HCT116 (cell line): ENCODE measurements around the gene C12orf54. TPM values are rescaled to one million over a fixed set of nuclear protein-coding genes. Genes with fewer than 3 reads are reported as not detected.
"Not testable (repeated sequence)": the region's sequence is repeated elsewhere in the genome, so short reads cannot be mapped to it uniquely, and the experiment has no call there.

Experiments used
- ATAC-seq: fragments of 200-7000 bp; cut with Tn5 transposase; 2 replicates; pipeline ENCODE4 v1.9.1; 2020; ENCODE audit warnings: mild to moderate bottlenecking, moderate library complexity
- BruUV-seq: library from RNA; stranded (reverse); fragments of 400-500 nt; replicated peaks from 2 replicates; lab custom pipeline; 2021; lab: Mats Ljungman, UMichigan
- CTCF ChIA-PET: fragments of 300-600 bp; sonication (Branson Sonifier 250); formaldehyde crosslinking; loops from one replicate; lab custom pipeline; 2021; ENCODE audit warnings: antibody characterized with exemption; lab: Charles Lee
- POLR2A ChIA-PET: fragments of 300-600, 350-600 bp; sonication (Branson Sonifier 250); formaldehyde crosslinking; loops from one replicate; lab custom pipeline; 2021; ENCODE audit warnings: antibody characterized with exemption; lab: Charles Lee
- RAD21 ChIA-PET, 2 experiments: fragments of 300-600 bp; sonication (Branson Sonifier 250); formaldehyde crosslinking; loops; one replicate each; lab custom pipeline; 2023; ENCODE audit warnings: low total read pairs in 2 of 2; ENCODE audit not compliant: uncharacterized antibody in 2 of 2, unreplicated experiment in 2 of 2, low non-redundant PET in 1 of 2; lab: Charles Lee
- DNase-seq: peaks from one replicate; pipeline ENCODE4 v3.0.0-alpha.2; 2010; ENCODE audit warnings: low read depth, low spot score
- H2AFZ ChIP-seq: fragments of 200-600 bp; shearing (Covaris generic), sonication (generic); 2 replicates; pipeline ENCODE4 v1.6.1; 2017; ENCODE audit warnings: low read depth, mixed run types, mixed read lengths, antibody characterized with exemption, low read length; ENCODE audit not compliant: poor library complexity, severe bottlenecking
- H3K27ac ChIP-seq: 2 replicates; pipeline ENCODE4 v1.5.1; 2012; ENCODE audit warnings: low read depth, low read length
- H3K27me3 ChIP-seq: fragments of 200-600 bp; sonication (generic); 2 replicates; pipeline ENCODE4 v1.6.1; 2016; ENCODE audit warnings: mixed run types, low read length, mixed read lengths; ENCODE audit not compliant: insufficient read depth
- H3K36me3 ChIP-seq, 2 experiments: fragments of 200-500 bp in 1 of 2; fragments of 200-600 bp in 1 of 2; sonication (Bioruptor generic) in 1 of 2; sonication (generic) in 1 of 2; 2 replicates each; pipeline versions ENCODE4 v1.5.1 to v1.6.1; 2014 to 2016; ENCODE audit warnings: low read length in 2 of 2, inconsistent platforms in 1 of 2, mixed read lengths in 1 of 2, mixed run types in 1 of 2; ENCODE audit not compliant: insufficient read depth in 2 of 2, control insufficient read depth in 1 of 2
- H3K4me1 ChIP-seq, 2 experiments: fragments of 200-600 bp in 1 of 2; sonication (generic) in 1 of 2; 2 replicates each; pipeline versions ENCODE4 v1.5.1 to v1.6.1; 2012 to 2017; ENCODE audit warnings: low read length in 2 of 2, inconsistent platforms in 1 of 2, mild to moderate bottlenecking in 1 of 2, mixed read lengths in 1 of 2, mixed run types in 1 of 2, moderate library complexity in 1 of 2; ENCODE audit not compliant: insufficient read depth in 2 of 2, control insufficient read depth in 1 of 2
- H3K4me2 ChIP-seq: fragments of 200-600 bp; sonication (generic); 2 replicates; pipeline ENCODE4 v1.6.1; 2017; ENCODE audit warnings: mixed run types, low read length, mixed read lengths
- H3K4me3 ChIP-seq, 2 experiments: fragments of 200-600 bp in 1 of 2; sonication (generic) in 1 of 2; replicated peaks in 1 of 2; 2 replicates each; pipeline ENCODE4 v1.5.1; 2011 to 2016; ENCODE audit warnings: low read length in 2 of 2, control low read depth in 1 of 2, low read depth in 1 of 2, mild to moderate bottlenecking in 1 of 2, mixed read lengths in 1 of 2, mixed run types in 1 of 2
- H3K79me2 ChIP-seq: fragments of 200-600 bp; sonication (generic); 2 replicates; pipeline ENCODE4 v1.6.1; 2017; ENCODE audit warnings: mild to moderate bottlenecking, mixed run types, low read length, moderate library complexity, mixed read lengths; ENCODE audit not compliant: insufficient read depth
- H3K9ac ChIP-seq: fragments of 200-600 bp; sonication (generic); 2 replicates; pipeline ENCODE4 v1.6.1; 2016; ENCODE audit warnings: low read length, mixed read lengths
- H3K9me2 ChIP-seq: fragments of 200-600 bp; sonication (generic), shearing (Covaris generic); 2 replicates; pipeline ENCODE4 v1.6.1; 2017; ENCODE audit warnings: mixed run types, mild to moderate bottlenecking, moderate library complexity; ENCODE audit not compliant: insufficient read depth
- H3K9me3 ChIP-seq, 2 experiments: fragments of 200-500 bp in 1 of 2; fragments of 200-600 bp in 1 of 2; sonication (Bioruptor generic) in 1 of 2; sonication (generic) in 1 of 2; 2 replicates each; pipeline ENCODE4 v1.6.1; 2014 to 2017; ENCODE audit warnings: low read length in 2 of 2, mixed read lengths in 2 of 2, inconsistent platforms in 1 of 2, low read depth in 1 of 2, mild to moderate bottlenecking in 1 of 2, mixed run types in 1 of 2, moderate library complexity in 1 of 2; ENCODE audit not compliant: control insufficient read depth in 1 of 2, insufficient read depth in 1 of 2
- H4K20me1 ChIP-seq: fragments of 200-600 bp; sonication (generic), shearing (Covaris generic); 2 replicates; pipeline ENCODE4 v1.6.1; 2017; ENCODE audit warnings: mixed run types, mild to moderate bottlenecking, moderate library complexity; ENCODE audit not compliant: insufficient read depth
- EGR1 ChIP-seq: IDR thresholded peaks from 2 replicates; pipeline ENCODE4 v1.6.1; 2012; ENCODE audit warnings: low read depth
- ELF1 ChIP-seq: IDR thresholded peaks from 2 replicates; pipeline ENCODE4 v1.6.1; 2012; ENCODE audit warnings: low read depth, borderline replicate concordance
- EZH2 ChIP-seq: fragments of 200-600 bp; sonication (generic); IDR thresholded peaks from 2 replicates; pipeline ENCODE4 v1.6.1; 2017; ENCODE audit warnings: antibody characterized with exemption, mixed run types
- JUND ChIP-seq: IDR thresholded peaks from 2 replicates; pipeline ENCODE4 v1.6.1; 2012
- POLR2A ChIP-seq: IDR thresholded peaks from 2 replicates; pipeline ENCODE4 v1.7.0; 2011; ENCODE audit warnings: borderline replicate concordance; ENCODE audit not compliant: insufficient read depth, insufficient read length; ENCODE audit errors: extremely low read depth
- RAD21 ChIP-seq: IDR thresholded peaks from 2 replicates; pipeline ENCODE4 v1.6.1; 2012; ENCODE audit warnings: low read depth, mild to moderate bottlenecking
- REST ChIP-seq: IDR thresholded peaks from 2 replicates; pipeline ENCODE4 v1.6.1; 2012; ENCODE audit warnings: low read depth
- SIN3A ChIP-seq: IDR thresholded peaks from 2 replicates; pipeline ENCODE4 v1.6.1; 2012; ENCODE audit warnings: low read depth
- SP1 ChIP-seq: IDR thresholded peaks from 2 replicates; pipeline ENCODE4 v1.6.1; 2012; ENCODE audit warnings: low read depth
- TCF7L2 ChIP-seq: IDR thresholded peaks from 2 replicates; pipeline ENCODE4 v1.7.0; 2011; ENCODE audit warnings: borderline replicate concordance, inconsistent platforms; ENCODE audit not compliant: insufficient read depth, insufficient read length; ENCODE audit errors: extremely low read depth
- ZBTB33 ChIP-seq: IDR thresholded peaks from 2 replicates; pipeline ENCODE4 v1.6.1; 2011; ENCODE audit warnings: mild to moderate bottlenecking, low read length, moderate library complexity; ENCODE audit not compliant: insufficient replicate concordance; ENCODE audit errors: extremely low read depth
- ZNF274 ChIP-seq: fragments of 200-500 bp; sonication (Bioruptor generic); IDR thresholded peaks from 2 replicates; pipeline ENCODE4 v1.6.1; 2014; ENCODE audit warnings: mild to moderate bottlenecking, low read depth, low read length, inconsistent platforms
- intact Hi-C: fragments of 100-400 bp; cut with micrococcal nuclease; formaldehyde crosslinking; loops from 2 replicates; pipeline ENCODE4 v1.10.0; 2022
- total RNA-seq: library from RNA; stranded (reverse); gene quantifications from one replicate; pipeline ENCODE4 v1.2.1, GENCODE V29; 2021; ENCODE audit not compliant: unreplicated experiment
- TF ChIP-seq, protein P1 (sequence below): IDR thresholded peaks from 2 replicates; pipeline ENCODE4 v1.6.1; 2012

C12orf54 gene
- total RNA-seq, 1 experiment from 2014 or later: not detected

- TF ChIP-seq, protein P1, sequence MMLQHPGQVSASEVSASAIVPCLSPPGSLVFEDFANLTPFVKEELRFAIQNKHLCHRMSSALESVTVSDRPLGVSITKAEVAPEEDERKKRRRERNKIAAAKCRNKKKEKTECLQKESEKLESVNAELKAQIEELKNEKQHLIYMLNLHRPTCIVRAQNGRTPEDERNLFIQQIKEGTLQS: no peak
- TF ChIP-seq JUND: no peak
- TF ChIP-seq POLR2A: no peak
- TF ChIP-seq EGR1: no peak
These were observed 32.4 kb downstream of the C12orf54 start (continued) for GRCh38 chr12:48514728-48515127.

GRCh38 chr12:48520381-48520780 is 38.1 kb downstream of the C12orf54 start:
- H3K36me3 ChIP-seq, H3K79me2 ChIP-seq, H3K9ac ChIP-seq, BruUV-seq, intact Hi-C loops, H3K27me3 ChIP-seq, H4K20me1 ChIP-seq, H3K4me2 ChIP-seq, H3K27ac ChIP-seq, CTCF ChIA-PET, H3K4me1 ChIP-seq, RAD21 ChIA-PET, POLR2A ChIA-PET, H2AFZ ChIP-seq, ATAC-seq, H3K4me3 ChIP-seq, H3K9me2 ChIP-seq, H3K9me3 ChIP-seq, DNase-seq: not testable (repeated sequence)

GRCh38 chr12:48525332-48525731 is 43.0 kb downstream of the C12orf54 start, which contains the start of gene OR8S1:
OR8S1 (plus strand) TSS chr12:48525632; CDS start chr12:48525632, 0 bp downstream.
- H4K20me1 ChIP-seq: no peaks in the 10 kb centered on the region
- RAD21 ChIA-PET: no interaction called here
- no peaks in the 10 kb centered on the region for H3K9me3 ChIP-seq
- no peak within 1 kb of the TSS for H3K4me2 ChIP-seq
- H3K27me3 ChIP-seq: no peaks in the 10 kb centered on the region
- no peaks in the 10 kb centered on the region for H3K4me1 ChIP-seq
- DNase-seq (no peak), ATAC-seq (no peak)
- no peaks in the 10 kb centered on the region for H3K36me3 ChIP-seq
- POLR2A ChIA-PET: no interaction called here
- intact Hi-C loops: no loop called here
- no TSS peak for BruUV-seq
- H3K79me2 ChIP-seq: no peaks in the 10 kb centered on the region
- H3K9me2 ChIP-seq: no peaks in the 10 kb centered on the region
- H2AFZ ChIP-seq: no peak within 1 kb of the TSS
- no peak within 1 kb of the TSS for H3K9ac ChIP-seq
- CTCF ChIA-PET: interaction anchor here (1.0 kb wide), 1 partner anchor 361 kb away, joined by 4 read pairs; no protein-coding TSS in a partner anchor
- no peak within 1 kb of the TSS for H3K27ac ChIP-seq
- H3K4me3 ChIP-seq: no peak within 1 kb of the TSS
- TF ChIP-seq EGR1 (no peak), ZBTB33 (no peak), ZNF274 (no peak), POLR2A (no peak), SP1 (no peak), ELF1 (no peak), TCF7L2 (no peak), RAD21 (no peak), REST (no peak), EZH2 (no peak), SIN3A (no peak)
